ENCODE results near the gene NSMCE1. TPM values are rescaled to one million over a fixed set of nuclear protein-coding genes. Genes with fewer than 3 reads are reported as not detected.

NSMCE1 gene
- total RNA-seq, 1 experiment from 2014 or later = 51.7 TPM

- Histone ChIP-seq H3K27me3 (no peaks in the 10 kb centered on the region), H3K36me3 (peaks cover 49% of the 10 kb centered on the region), H3K9me3 (no peaks in the 10 kb centered on the region), H3K4me3 (no peak overlapping the region)
- no peak for DNase-seq
Observed at GRCh38 chr16:27232061-27232900, 36.3 kb downstream of the NSMCE1 start.

- DNase-seq = no peak
- H3K9me3 ChIP-seq = no peaks in the 10 kb centered on the region
- no peaks in the 10 kb centered on the region for H3K27me3 ChIP-seq
- H3K4me3 ChIP-seq = no peak overlapping the region
- peaks cover 49% of the 10 kb centered on the region for H3K36me3 ChIP-seq
Observed at GRCh38 chr16:27231692-27232060, 36.9 kb downstream of the NSMCE1 start.

- H3K36me3 ChIP-seq = peaks cover 49% of the 10 kb centered on the region
- DNase-seq = no peak
Observed at GRCh38 chr16:27230562-27231001, 38.0 kb downstream of the NSMCE1 start.

GRCh38 chr16:27229891-27230470 is 38.6 kb downstream of the NSMCE1 start:
- no peak for DNase-seq
- Histone ChIP-seq H3K4me3 (no peak overlapping the region), H3K27me3 (no peaks in the 10 kb centered on the region), H3K9me3 (no peaks in the 10 kb centered on the region), H3K36me3 (peaks cover 49% of the 10 kb centered on the region)

More at GRCh38 chr16:27230562-27231001, 38.0 kb downstream of the NSMCE1 start:
- H3K4me3 ChIP-seq = no peak overlapping the region
- H3K9me3 ChIP-seq = no peaks in the 10 kb centered on the region
- no peaks in the 10 kb centered on the region for H3K27me3 ChIP-seq

- DNase-seq = no peak
- no peak overlapping the region for H3K4me3 ChIP-seq
- H3K9me3 ChIP-seq = no peaks in the 10 kb centered on the region
- no peaks in the 10 kb centered on the region for H3K27me3 ChIP-seq
- peaks cover 49% of the 10 kb centered on the region for H3K36me3 ChIP-seq
Observed at GRCh38 chr16:27228621-27229501, 39.7 kb downstream of the NSMCE1 start.

GRCh38 chr16:27228045-27228444 is 40.5 kb downstream of the NSMCE1 start:
- Histone ChIP-seq H3K4me3 (no peak overlapping the region), H3K36me3 (peaks cover 48% of the 10 kb centered on the region), H3K27me3 (no peaks in the 10 kb centered on the region), H3K9me3 (no peaks in the 10 kb centered on the region)
- no peak for DNase-seq

GRCh38 chr16:27226976-27227705 is 41.4 kb downstream of the NSMCE1 start:
- Histone ChIP-seq H3K36me3 (peaks cover 39% of the 10 kb centered on the region), H3K27me3 (no peaks in the 10 kb centered on the region), H3K9me3 (no peaks in the 10 kb centered on the region), H3K4me3 (no peak overlapping the region)
- no peak for DNase-seq

GRCh38 chr16:27226476-27226875 is 42.1 kb downstream of the NSMCE1 start:
- Histone ChIP-seq H3K9me3 (no peaks in the 10 kb centered on the region), H3K36me3 (peaks cover 32% of the 10 kb centered on the region), H3K4me3 (no peak overlapping the region), H3K27me3 (no peaks in the 10 kb centered on the region)
- no peak for DNase-seq

GRCh38 chr16:27225536-27226360 is 42.8 kb downstream of the NSMCE1 start:
- no peak overlapping the region for H3K4me3 ChIP-seq
- DNase-seq = no peak
- no peaks in the 10 kb centered on the region for H3K9me3 ChIP-seq
- H3K27me3 ChIP-seq = no peaks in the 10 kb centered on the region
- H3K36me3 ChIP-seq = peaks cover 26% of the 10 kb centered on the region

- no peak for DNase-seq
- Histone ChIP-seq H3K9me3 (no peaks in the 10 kb centered on the region), H3K36me3 (peaks cover 20% of the 10 kb centered on the region), H3K4me3 (no peak overlapping the region), H3K27me3 (no peaks in the 10 kb centered on the region)
Observed at GRCh38 chr16:27224741-27225300, 43.8 kb downstream of the NSMCE1 start.

- Histone ChIP-seq H3K27me3 (no peaks in the 10 kb centered on the region), H3K36me3 (peaks cover 19% of the 10 kb centered on the region), H3K9me3 (no peaks in the 10 kb centered on the region), H3K4me3 (no peak overlapping the region)
- no peak for DNase-seq
Observed at GRCh38 chr16:27224271-27224737, 44.3 kb downstream of the NSMCE1 start.

- peaks cover 19% of the 10 kb centered on the region for H3K36me3 ChIP-seq
- no peak for DNase-seq
- H3K9me3 ChIP-seq = no peaks in the 10 kb centered on the region
- no peaks in the 10 kb centered on the region for H3K27me3 ChIP-seq
- no peak overlapping the region for H3K4me3 ChIP-seq
Observed at GRCh38 chr16:27223701-27224100, 44.9 kb downstream of the NSMCE1 start.

- DNase-seq = no peak
- Histone ChIP-seq H3K9me3 (no peaks in the 10 kb centered on the region), H3K36me3 (peaks cover 19% of the 10 kb centered on the region), H3K27me3 (no peaks in the 10 kb centered on the region), H3K4me3 (no peak overlapping the region)
Observed at GRCh38 chr16:27223226-27223610, 45.4 kb downstream of the NSMCE1 start.

GRCh38 chr16:27222249-27223225 is 46.0 kb downstream of the NSMCE1 start:
- Histone ChIP-seq H3K36me3 (peaks cover 19% of the 10 kb centered on the region), H3K4me3 (no peak overlapping the region), H3K27me3 (no peaks in the 10 kb centered on the region), H3K9me3 (no peaks in the 10 kb centered on the region)
- peak; percentile 99 for DNase-seq
